T-helper 9 cell (primary cell): ENCODE data around the gene GTF2A1L.
"Not testable (repeated sequence)": the region's sequence is repeated elsewhere in the genome, so short reads cannot be mapped to it uniquely, and the experiment has no call there.

Experiments
- DNase-seq: peaks from one replicate; pipeline ENCODE4 v3.0.0-alpha.2; 2020
- total RNA-seq, 2 donors: gene quantifications; one replicate each; lab custom pipeline; 2026; lab: John Stamatoyannopoulos, UW

GTF2A1L gene, protein sequence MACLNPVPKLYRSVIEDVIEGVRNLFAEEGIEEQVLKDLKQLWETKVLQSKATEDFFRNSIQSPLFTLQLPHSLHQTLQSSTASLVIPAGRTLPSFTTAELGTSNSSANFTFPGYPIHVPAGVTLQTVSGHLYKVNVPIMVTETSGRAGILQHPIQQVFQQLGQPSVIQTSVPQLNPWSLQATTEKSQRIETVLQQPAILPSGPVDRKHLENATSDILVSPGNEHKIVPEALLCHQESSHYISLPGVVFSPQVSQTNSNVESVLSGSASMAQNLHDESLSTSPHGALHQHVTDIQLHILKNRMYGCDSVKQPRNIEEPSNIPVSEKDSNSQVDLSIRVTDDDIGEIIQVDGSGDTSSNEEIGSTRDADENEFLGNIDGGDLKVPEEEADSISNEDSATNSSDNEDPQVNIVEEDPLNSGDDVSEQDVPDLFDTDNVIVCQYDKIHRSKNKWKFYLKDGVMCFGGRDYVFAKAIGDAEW
- total RNA-seq = 0 reads per million in 2 donors

- DNase-seq = no peak
Measured at GRCh38 chr2:48617618-48618017, at the start of gene GTF2A1L. GTF2A1L (plus strand) TSS chr2:48617856; CDS start chr2:48617875, 19 bp downstream.

- DNase-seq = no peak
Measured at GRCh38 chr2:48568547-48568946, 49.1 kb upstream of the GTF2A1L start.

GRCh38 chr2:48569433-48569832 is 48.2 kb upstream of the GTF2A1L start:
- no peak for DNase-seq

- no peak for DNase-seq
Measured at GRCh38 chr2:48572816-48573215, 44.8 kb upstream of the GTF2A1L start.

- no peak for DNase-seq
Measured at GRCh38 chr2:48574353-48575287, 43.0 kb upstream of the GTF2A1L start.

GRCh38 chr2:48578313-48578712 is 39.3 kb upstream of the GTF2A1L start:
- DNase-seq = no peak

DNA sequence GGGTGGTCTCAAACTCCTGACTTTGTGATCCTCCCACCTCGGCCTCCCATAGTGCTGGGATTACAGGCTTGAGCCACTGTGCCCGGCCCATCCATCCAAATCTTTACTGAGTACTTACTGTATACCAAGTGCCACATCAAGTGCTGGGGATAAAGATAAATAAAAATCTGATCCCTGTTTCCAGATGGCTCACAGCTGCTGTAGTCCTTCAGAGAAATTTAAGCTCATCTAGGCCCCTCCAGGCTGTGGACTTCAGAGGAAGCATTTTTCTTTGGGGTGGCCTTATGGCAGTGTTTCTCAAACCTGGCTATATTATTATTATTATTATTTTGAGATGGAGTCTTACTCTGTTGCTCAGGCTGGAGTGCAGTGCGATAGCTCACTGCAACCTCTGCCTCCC is 33.7 kb upstream of the GTF2A1L start:
- no peak for DNase-seq

- DNase-seq = no peak
Measured at GRCh38 chr2:48584551-48584950, 33.1 kb upstream of the GTF2A1L start.

GRCh38 chr2:48586433-48586832 is 31.2 kb upstream of the GTF2A1L start:
- no peak for DNase-seq

GRCh38 chr2:48587560-48587959 is 30.1 kb upstream of the GTF2A1L start:
- no peak for DNase-seq

DNA sequence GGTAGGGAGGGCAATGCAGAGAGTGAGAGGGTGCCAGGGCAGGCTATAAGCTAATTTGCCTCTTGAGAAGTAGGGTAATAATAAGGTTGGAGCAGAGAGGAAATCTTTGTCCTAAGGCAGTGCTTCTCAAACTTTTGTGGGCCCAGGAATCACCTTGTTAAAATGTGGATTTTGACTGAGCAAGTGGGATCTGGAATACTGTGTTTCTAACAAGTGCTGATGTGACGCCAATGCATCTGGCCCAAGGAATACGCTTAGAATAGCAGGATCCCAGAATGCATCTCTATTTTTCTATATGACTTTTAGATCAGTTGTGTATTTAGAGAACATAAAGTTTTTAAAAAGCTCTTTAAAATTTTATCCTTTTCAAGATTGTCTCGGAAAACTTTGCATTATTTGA is 29.7 kb upstream of the GTF2A1L start:
- no peak for DNase-seq

- DNase-seq = no peak
Measured at GRCh38 chr2:48588745-48589144, 28.9 kb upstream of the GTF2A1L start.

DNA sequence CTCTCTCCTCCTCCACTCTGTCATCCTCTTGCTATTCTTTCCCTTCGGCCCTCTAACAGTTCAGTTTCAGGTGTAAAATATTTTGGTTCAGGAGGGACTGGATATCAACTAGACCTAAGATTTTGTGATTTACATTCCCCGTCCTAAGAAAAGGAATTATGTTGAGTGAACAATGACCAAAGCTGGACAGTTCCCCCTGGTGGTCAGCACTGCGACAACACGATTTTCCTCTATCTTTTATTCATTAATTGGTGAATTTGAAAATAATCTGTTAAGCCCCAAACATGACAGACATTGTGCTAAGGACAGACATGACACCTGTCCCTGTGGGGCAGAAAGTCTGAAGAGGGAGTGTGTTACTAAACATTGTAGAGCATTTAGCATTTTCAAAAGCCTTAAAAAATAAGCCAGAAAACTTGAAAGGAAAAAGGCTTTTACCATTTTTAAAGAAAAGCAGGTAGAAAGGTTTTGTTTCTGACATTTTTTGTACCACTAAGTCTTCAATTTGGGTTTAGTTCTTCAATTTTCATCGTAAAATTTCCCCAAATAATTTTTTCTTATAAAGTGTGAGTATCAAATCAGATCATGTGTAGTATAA is 28.4 kb upstream of the GTF2A1L start:
- no peak for DNase-seq

GRCh38 chr2:48590017-48590416 is 27.6 kb upstream of the GTF2A1L start:
- no peak for DNase-seq

- no peak for DNase-seq
Measured at GRCh38 chr2:48592067-48592466, 25.6 kb upstream of the GTF2A1L start.

GRCh38 chr2:48596751-48597150 is 20.9 kb upstream of the GTF2A1L start:
- not testable (repeated sequence) for DNase-seq

DNA sequence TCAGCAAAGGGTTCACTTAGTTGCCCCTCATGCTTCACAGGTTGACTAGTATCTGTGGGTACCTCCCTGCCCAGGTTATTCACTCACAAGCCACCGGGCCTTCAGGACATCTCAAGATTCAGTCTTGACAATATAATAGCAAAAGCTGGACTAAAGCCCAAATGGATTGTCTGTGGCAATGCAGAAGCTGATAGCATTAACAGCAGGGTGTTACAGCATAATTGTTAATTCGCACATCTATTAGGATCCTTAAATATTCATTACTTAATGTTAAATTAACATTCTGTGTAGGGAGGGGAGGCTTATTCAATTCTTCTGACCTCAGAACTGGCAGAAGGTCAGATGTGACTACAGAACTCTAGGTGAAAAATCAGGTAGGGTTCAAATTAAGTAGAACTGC is 20.2 kb upstream of the GTF2A1L start:
- DNase-seq = no peak

GRCh38 chr2:48600204-48600813 is 17.3 kb upstream of the GTF2A1L start:
- no peak for DNase-seq

GRCh38 chr2:48600917-48601316 is 16.7 kb upstream of the GTF2A1L start:
- no peak for DNase-seq

DNA sequence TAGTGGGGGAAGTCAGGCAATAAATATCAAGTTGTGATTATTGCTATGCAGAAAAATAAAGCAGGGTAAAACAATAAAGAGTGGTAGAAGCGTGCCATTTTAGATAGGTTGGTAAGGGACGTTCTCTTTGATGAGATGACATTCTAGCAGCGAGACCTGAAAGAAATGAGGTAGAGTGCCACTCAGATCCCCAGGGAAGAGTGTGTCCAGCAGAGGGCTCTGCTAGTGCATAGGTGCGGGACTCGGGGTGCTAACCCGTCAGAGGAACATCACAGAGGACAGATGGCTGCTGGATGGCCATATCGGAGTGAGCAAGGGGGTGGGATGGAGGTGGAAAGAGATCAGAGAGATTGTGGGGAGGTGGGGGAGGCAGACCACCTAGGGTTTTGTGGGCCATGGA is 16.3 kb upstream of the GTF2A1L start:
- no peak for DNase-seq

DNA sequence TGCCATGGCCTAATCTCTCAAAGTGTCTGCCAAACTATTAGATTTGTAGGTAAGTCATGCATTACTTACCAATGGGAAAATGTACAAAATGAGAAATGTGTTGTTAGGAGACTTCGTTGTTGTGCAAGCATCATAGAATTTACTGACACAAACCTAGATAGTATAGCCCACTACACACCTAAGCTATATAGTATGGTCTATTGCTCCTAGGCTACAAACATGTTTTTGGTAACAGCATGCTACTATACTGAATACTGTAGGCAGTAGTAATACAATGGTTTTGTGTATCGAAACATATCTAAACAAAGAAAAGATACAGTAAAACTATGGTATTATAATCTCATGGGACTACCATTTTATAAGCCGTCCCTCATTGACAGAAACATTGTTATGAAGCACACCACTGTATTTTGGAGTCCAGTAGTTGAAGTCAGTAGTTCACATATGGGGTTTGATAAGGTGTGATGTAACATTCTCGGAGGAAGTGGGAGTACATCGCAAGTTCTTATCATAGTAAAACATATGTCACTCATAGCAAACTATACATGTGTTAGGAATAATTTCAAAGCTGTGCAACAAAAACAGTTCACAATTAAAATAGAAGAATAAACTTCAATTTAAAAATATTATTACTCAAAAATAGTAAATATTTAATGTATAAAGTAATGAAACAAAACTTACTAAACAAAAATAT is 12.0 kb upstream of the GTF2A1L start:
- DNase-seq = no peak
